HG03520 (cell line): Measurements from ENCODE around the gene ESD.

Experiments used
- ATAC-seq: cut with Tn5 transposase; IDR thresholded peaks from one replicate; pipeline ENCODE4 v1.9.1; 2021; ENCODE audit warnings: mild to moderate bottlenecking, moderate library complexity; ENCODE audit not compliant: unreplicated experiment

Gene ESD

DNA sequence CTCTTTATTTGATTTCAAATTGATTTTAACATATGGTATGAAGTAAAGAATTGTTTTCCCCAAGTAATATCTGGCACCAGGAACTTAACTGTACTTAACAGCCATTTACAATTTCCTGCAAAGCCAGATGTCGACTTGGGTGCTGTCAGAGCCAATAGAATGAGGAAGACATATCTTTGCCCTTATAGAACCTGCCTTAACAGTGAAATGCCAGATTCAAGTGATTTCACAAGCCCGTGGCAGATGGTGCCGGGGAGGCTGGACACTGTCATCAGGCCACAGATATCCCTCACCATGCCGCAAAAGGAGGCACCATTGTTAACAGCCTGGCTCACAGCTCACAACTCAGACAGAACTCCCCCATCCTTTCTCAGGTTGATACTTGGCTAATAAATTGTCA, 48.7 kb downstream of the ESD start:
- ATAC-seq = no peak

DNA sequence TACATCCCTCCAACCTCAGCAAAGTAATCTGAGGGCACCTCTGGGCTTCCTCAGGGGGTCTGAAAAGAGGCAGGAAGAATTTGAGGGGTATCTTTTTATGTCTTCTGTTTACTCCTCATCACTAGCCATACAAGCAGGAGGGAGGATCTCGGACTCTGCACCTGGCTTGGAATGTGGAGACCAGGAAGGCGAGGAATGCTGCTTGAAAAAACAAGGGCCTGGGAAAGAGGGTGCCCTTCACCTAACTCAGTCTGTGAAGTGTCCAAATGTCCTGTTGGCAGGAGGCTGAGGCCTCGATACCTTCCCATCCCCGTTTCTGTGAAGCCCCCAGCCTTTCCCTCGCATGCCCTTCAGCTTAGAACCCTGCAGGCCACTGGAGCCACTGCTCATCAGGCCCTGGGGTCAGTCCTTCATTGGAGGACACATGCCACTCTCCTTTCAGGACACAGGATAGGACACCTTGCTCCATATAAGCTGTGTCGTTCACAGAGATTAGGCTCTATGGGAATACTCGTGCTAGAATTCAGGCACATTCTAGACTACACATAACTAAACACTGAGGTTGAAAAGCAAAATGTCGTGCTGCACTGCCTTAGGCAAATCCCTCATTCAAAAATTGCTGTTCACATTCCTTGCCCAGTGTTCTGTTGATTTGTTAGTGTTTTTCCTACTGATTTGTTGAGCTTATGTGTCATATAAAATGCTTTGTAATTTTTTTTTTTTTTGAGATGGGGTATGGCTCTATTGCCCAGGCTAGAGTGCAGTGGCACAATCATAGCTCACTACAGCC, 49.7 kb downstream of the ESD start:
- ATAC-seq = no peak

DNA sequence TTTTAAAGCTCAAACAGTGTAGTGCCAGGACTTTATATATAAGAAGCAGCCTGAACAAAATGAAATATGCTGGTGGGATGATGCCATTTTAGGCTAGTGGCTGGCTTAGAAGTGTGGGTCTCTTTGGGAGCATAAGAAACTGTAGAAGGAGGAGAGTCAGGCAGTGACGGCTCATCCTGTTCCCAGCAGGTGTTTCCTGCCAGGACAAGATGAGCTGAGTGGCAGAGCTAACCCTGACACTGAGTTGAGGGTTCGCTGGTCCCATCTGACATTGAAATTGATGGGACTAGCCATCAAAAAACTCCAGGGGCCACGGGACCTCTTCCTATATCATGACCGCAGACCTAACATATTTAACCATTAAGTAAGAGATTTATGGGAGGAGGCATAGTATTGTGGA, 51.3 kb downstream of the ESD start:
- ATAC-seq = no peak

DNA sequence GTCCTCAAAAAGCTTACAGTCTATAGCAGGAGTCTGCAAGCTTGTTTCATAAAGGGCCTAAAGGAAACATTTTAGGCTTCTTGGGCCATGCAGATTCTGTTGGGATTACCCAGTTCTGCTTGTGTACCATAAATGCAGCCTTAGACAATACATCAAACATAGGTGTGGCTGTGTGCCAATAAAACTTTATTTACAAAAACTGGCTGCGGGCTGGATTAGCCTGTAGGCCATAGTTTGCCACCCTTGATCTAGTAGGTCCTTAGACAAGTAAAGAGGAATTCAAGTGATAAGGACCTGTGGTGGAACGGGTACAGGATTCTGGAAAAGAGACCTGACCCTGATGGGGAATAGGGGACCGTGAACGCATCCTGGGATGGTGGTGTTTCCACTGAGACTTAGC, 51.9 kb downstream of the ESD start:
- ATAC-seq = no peak

DNA sequence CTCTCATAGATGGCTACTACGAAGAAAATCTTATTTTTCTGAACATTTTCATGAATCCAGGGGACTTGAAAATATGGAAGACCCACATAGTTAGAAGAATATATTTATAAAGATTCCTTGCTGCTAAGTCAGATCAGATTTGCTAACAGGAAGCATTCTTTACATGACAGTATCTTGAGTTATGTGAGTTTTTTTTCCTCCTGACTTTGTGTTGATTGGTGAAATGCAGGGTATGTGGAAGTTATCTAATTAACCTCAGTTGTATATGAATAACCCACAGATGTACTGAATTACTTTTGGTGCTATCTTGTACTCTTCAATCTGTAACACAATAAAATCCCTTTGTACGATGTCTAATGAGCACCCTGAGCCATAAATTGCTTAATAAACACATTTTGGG, 53.8 kb downstream of the ESD start:
- no peak for ATAC-seq

DNA sequence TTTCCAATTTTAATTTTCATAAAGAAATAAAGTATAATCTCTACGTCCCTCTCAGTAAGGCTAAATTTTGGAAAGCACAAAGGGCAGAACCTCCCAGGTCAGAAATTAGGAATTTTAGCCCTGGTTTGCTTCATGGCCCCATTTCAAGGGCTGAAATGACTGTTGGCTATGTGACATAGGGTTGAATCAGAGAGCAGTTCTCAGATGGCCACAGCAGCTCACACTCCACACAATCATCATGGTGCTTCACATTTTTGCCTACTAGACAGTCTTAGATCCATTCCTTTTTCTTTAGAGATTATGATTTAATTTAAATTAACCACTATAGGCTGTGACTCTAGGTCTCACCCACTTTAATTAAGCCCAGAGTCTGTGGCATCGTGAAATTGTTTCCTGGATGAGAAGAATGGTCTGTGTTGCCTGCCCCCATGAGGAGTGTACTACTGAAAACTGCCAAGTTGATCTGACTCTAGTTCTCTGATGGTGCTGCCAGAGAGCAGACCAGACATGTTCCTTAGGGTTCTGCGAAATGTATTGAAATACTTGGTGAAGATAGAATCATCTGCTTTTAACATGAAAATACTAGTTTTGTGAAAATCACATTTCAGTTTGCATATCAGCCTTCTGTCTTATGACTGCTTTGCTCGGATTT, 57.4 kb downstream of the ESD start:
- no peak for ATAC-seq

DNA sequence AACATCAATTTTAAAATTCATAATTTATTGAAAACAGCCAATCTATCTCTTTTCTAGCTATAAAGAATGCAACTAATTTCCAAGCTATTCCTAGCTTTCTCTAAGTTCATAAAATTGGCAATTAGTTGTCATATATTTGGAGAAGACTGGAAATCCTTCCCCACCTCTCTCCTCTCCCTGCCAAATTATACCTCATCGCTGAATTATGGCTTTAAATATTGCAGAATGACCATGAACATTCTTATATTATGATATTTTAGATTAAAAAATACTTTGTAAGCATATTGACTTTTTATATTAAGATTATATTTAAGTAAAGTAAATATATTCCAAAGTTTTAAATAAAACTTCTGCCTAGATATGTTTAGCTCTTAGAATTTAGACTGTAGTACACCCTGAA, 58.2 kb downstream of the ESD start:
- ATAC-seq = no peak

DNA sequence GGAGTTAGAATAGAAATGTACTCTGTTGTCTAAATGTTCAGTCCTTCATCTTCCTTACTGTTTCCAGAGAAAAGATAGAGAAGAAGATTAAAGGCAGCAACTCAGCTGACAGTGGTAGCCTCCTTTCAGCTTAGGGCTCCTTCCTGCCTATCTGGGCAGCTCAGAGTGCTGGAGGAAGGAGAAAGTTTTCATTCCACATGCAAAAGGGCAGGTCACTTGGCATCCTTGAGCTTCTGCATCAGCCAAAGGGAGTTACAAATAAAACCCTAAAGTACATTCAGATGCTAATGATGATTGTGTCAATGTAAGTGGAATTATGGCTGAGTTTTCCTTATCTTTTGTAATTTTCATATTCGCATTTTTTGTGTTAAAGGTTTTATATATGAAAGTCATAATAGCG, 58.9 kb downstream of the ESD start:
- no peak for ATAC-seq

DNA sequence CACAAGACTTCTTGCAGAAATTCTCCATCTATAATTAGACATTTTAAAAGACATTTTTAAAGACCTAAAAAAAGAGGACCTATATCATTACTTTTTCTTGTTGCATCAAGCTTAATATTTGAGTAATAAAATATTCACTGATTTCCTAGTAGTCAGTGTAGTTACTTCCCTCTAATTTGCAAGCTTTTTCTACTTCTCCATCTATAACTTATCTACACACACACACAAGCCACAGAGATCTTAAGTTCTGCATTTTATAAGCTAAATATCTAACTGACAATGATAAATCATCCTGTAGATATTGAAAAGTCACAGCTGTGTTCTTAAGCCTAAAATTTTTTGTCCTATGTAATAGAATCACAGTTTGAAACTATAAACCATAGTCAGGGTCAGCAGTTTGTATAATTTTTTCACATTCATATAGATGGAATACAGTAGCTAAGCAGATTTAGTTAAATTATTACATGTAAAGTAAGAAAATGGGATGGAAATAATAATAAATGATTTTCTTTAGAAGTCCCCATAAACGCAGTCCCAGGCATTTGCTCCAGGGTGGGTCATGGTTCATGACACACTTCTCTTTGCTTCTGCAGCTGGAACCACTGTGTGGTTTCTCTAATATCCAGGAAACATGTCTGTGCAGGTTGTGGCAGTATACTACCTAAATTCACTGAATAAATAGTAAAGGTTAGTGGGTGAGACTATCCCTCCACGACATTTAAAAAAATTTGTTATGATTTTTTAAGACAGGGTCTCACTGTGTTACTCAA, 60.2 kb downstream of the ESD start:
- no peak for ATAC-seq

DNA sequence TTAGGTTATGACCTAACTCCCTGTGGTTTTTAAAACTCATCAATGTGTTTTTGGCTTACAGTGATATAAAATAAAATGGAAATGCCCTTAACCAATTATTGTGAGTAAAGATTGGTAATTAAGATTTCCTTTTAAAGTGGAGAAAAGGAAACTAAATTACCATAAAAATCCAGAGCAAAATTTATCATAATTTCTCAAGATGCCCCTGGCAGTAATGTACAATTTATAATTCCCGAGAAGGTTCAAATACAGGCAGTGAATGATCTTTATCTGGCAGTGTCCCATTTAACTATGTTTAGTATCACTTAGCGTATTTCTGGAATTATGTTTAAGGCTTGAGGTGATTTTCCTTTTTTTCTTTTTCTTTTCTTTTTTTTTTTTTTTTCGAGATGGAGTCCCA, 61.5 kb downstream of the ESD start:
- ATAC-seq = no peak

DNA sequence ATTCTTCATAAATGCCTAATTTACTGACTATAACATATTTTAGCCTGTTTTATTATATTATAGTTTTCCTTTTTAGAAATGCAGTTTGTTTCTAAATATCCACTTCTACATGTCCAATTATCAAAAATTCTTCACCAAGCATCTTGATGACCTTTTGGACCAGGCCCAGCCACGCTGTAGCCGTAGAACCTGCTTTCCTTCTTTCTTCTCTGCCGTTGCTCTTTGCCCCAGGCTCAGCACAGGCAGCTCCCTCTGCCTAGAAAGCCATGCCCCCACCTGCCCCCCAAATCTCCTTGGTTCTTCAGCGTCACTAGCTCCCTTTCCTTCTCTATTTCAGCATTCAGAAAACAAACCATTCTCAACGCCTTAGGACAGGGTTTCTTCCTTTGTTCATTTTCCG, 65.4 kb downstream of the ESD start:
- no peak for ATAC-seq

DNA sequence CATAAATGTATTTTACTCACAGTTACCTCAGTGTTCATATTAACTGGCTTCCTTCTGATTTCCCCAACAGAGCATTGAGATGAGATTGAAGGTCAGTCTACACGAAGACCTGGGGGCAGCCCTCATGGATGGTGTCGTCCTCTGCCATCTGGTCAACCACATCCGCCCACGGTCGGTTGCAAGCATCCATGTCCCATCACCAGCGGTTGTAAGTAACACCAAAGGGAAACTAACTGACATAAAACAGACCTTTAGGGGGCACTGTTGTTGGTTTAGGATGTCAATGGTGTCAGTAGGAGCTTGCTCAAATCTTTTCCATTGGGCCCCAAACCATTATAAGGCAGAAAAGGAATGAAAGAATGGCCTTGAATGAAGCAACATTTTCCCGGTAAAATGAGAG, 68.2 kb downstream of the ESD start:
- no peak for ATAC-seq

DNA sequence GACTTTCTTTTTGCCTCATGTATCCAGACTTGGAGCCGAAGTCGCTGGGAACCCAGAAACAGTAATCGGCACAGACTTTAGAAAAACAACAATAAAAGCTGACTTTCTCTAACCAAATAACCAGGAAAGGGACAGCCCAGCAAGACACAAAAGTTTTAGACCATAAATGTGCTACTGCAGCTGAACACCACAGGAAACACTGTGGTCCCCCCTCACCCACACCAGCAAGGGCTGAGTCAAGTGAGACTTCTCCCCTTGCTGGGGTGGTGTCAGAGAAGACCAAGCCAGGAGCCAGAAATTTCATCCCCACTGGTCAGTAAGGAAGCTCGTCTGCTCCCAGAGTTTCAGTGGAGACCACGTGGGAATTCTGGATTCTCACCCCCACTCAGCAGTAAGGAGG, 70.6 kb downstream of the ESD start:
- no peak for ATAC-seq
